HG03039 (cell line): ENCODE results near the gene AFAP1.

Experiments
- ATAC-seq: cut with Tn5 transposase; IDR thresholded peaks from one replicate; pipeline ENCODE4 v1.9.1; 2021; ENCODE audit warnings: mild to moderate bottlenecking, moderate library complexity; ENCODE audit not compliant: unreplicated experiment

AFAP1 gene

DNA sequence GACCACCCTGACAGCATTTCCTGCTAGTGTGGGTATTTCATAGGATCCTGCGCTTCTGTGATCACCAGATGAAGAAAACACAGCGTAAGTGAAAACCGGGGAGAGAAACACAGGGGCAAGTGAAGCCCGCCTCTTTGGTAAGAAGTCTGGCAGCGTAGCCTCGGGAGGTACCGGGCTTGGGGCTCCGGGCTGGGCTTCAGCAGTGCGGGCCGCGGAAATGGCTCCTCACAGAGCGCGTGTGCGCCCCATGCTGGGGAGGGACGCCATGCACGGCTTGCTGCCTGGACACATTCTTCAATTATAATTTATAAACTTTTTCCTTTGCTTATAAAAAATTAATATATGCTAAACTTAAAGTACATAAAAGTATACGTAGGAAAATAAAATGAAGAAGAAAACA lies 151.5 kb downstream of the AFAP1 start:
- no peak for ATAC-seq

DNA sequence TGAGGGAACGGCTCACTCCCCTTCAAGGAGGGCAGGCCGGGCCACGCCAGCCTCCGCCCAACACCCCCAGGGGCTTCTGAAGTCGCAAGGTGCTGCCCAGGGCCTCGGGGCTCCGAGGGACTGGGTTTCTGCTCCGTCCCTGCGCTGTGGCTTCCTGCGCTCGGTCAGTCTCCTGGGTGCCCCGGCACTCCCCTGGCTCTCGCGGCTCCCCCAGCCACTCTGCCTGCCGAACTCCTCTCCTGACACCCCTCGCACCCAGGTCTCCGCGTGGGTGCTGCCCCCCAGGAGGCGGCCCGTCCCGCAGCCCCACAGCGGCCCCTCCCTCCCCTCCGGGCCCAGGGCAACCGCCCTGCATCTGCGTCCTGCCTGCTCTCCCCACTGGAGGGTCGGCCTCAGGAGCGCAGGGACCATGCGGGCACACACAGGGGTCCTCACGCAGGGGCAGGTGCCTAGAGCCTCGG lies 151.9 kb downstream of the AFAP1 start:
- ATAC-seq = no peak

DNA sequence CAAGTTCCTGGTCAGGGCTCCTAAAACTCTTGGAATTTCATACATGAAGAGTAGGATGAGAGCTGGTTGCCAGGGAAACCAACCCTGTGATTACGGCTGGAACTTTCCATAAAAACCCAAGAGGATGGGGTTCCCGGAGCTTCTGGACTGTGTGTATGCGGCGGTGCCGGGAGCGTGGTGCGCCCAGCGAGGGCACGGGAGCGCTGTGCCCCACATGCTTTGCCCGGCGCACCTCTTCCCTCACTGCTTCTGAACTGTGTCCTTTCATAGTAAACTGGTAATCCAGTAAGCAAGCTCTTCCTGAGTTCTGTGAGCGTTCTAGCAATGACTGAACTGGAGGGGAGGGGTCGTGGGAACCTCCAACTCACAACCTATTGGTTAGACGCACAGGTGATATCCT lies 152.6 kb downstream of the AFAP1 start:
- no peak for ATAC-seq

DNA sequence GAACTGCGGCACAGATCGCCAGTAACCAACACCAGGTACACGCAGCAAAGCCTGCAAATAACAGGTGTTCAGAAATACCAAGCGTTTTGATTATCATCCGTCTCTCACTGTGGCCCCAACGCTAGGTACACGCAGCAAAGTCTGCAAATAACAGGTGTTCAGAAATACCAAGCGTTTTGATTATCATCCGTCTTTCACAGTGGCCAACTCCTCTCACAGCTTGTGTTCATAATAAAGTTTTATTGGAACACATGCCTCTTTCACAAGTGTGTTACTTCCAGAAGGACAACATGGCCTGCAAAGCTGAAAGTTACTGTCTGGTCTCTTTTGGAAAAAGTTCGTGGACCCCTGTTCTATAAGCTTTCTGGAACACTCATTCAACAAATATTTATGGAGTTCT lies 153.1 kb downstream of the AFAP1 start:
- ATAC-seq = no peak

DNA sequence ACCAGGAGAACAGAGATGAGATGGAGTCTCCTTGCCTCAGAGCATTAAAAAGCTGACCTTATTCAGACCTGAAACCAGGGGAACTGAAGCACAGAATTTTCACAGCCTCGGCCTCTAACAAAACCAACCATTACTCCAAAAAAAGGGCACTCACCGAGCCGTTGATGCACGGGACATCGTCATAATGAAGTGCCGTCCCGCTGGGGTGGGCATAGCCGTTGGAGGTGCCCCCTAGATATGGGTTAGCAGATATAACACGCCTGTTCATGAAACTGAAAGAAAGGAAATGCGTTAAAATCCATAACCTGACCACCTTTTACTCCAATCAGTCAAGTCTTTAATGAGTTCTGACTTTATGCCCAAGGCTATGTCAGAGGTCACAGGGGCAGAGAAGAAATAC lies 153.6 kb downstream of the AFAP1 start:
- no peak for ATAC-seq

DNA sequence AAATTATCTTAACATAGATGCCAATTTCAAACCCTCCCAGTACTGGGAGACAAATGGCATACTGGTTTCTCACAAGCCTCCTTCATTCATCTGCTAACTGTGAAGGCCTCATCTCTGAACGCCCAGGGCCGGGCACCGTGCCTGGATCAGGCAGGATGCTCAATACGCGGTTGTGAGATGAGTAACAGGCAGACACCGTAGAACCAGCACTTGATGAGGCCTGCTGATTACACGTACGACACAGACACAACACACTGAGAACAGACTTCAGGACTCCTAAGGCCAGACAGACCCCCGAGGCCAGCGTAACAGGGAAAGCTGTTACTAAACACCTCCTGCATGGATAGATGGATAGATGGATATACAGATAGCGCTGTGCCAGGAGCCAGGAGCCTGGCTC lies 154.6 kb downstream of the AFAP1 start:
- ATAC-seq = no peak

DNA sequence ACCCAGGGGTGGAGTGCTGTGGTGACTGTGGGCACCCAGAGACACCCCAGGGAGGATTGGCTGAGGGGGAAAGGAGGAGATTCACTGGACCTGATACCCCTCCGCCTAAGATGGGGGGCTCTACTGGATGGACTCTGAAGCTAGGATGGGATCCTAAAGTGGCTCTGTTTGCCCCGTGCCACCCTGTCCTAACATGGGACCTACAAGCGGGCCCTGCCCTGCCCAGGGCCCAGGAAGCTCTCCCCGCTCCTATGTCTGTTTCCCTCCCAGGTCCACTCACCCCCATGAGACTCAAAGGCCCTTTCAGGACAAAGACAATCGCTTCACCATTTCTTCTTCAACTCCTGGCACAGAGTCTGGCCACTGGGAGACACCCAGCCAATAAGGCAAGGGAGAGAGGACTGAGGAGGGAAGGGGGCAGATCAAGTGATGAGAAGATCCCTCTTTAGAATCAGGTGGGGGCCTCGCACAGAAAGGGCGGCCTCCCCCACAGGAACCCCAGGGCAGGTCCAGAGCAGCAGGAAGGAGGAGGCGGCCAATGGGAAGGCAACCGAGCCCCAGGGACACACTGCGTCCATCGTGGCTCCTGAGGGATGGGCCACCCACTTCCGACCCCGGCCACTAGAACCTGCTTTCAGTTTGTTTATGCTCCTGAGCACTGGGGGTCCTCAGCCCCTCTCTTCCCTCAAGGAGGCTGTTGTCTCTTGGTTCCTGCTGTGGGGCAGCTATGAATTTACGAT lies 155.4 kb downstream of the AFAP1 start:
- ATAC-seq = no peak

DNA sequence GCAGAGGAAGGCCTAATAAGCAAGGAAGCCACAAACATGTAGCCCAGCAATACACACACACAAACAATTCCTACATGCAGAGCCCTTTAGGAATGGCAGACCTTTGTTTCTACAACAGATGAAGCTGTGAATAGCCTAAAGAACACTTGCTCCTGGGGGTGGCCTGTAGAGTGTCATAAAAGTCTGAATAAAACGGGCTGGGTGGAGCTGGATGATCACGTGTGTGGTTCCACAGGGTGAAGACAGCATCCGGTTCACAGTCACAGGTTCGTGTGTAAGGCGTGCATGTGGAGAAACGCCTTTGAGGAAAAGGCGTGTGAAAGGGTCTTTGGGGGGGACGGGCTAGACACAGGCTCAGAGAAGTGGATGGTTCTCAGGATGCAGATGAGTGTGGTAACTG lies 156.1 kb downstream of the AFAP1 start:
- no peak for ATAC-seq

DNA sequence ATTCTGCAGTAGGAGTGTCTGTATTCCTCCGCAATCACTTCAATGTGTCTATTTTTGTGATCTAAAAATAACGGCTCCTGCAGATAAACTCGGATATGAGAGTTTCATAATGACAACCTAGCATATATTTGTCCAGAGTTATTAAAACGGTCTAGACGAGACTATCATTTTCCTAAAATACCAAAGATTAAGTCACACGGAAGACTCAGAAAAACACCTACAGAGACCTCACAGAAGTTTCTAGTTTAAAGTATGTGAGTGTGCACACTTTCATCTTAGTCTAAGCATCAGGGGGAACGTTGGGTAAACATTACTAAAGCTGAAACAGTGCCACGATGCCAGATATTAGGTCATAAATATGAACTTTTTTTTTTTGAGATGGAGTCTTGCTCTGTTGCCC lies 156.9 kb downstream of the AFAP1 start:
- ATAC-seq = no peak

DNA sequence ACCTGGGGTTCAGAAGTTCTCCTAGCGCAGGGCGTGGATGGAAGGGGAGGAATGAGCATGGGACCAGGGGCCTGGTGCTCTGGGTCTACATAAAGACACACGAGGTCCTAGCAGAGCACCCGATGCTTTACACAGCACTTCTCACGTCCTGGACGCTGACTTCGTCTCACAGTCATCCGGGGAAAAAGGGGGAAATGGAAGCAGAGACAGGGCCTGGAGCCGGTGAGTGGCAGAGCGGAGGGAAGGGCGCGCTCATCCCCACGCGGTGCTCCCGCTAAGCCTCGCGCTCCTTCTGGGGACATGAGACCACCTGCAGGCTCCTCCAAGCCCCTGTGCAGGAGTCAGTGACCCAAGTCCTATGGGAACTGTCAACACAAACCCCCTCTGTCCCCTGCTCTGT lies 157.7 kb downstream of the AFAP1 start:
- ATAC-seq = no peak

DNA sequence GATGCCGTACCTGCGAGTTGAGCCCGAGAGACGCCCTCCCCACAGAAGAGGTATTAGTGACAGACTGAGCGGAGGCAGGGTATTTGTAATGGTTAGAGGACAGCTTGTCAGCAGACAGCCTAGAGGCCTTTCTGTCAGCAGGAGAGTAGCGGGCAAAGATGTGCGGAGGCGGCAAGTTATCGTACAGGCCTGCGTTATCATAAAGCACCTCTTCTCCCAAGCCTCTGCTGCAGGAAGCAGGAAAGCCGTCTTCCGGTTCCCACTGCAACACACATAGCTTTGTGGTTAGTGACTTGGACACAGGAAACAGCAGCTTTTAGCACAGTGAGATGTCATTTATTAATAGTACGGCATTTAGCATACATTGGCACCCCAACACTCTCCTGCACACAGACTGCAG lies 158.3 kb downstream of the AFAP1 start:
- ATAC-seq = no peak

DNA sequence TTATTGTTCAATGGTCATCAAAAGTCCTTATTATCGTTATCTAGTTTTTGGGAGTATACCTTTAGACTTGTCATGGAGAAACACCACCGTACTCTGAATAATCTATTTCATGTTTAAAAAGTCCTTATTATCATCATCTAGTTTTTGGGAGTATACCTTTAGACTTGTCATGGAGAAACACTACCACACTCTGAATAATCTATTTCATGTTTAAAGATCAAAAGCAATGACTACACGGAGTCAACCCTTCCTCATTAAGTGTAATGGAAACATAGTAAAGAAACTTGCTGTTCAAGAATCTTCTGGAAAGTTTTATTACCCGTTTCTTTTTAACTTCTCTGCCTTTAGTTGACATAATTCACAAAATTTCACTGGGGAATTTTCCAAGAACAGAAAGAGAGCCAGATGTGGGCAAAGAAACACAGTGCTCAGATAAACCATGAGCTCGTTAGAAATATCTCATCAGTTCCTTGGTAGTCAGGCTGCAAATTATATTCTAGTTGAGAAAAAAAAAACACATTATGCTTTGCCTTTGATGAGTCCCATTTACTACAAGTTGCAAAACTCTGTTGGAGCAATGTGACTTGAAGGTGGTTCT lies 158.8 kb downstream of the AFAP1 start:
- no peak for ATAC-seq

DNA sequence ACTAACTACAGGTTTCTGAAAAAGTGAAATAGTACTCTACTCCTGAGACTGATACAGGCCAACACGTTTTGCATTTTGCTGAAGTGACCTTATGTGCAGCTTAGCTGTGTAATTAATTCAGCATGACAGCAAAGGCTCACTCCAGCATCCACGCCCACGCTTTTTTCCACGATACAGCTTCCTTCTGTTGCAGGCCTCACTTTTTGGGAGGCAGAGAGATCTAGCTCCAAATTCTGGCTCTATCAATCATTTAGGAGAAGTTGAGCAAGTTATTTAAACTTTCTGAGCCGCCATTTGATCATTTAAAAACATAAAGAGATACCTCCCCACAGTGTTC lies 160.3 kb downstream of the AFAP1 start:
- ATAC-seq = no peak

DNA sequence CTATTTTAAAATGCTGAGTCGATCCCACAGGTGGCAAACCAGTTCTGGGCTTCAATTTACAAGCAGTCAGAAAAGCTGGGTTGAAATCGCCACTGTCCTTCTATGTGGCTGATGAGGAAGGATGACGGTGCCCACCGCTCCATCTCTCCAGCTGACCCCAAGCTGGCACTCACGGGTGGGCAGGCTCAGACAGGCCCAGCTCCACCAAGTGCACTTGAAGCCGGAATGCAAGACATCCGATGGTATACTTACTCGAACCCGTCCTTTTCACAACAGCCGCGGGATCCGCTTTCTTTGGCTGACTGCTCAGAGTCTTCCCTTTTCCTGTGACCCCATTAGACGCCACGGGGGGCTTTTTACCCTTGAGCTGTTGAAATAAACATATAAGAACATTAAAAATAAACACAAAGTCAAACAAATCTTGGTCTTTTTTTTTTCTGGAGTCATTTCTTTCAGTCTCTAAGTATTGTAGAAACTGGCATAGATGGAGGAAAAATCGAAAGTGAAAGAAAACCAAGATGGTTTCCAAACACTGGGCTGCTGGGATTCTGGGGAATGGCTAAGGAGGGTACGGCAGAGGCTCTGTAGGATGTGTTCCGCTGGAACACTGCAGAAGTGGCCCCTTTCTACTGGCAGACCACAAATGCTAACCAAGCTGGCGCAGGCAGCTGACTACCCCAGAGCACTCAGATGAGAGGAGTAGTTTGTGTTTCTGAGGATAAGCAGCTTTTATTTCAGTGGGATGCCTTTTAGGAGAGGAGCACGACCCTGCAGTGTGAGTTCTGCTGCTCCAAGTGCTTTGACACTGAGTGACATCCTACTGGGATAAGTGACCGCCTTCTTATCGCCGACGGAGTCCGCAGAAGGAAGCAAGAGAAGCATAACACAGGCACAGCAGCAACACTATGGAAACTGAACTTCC lies 160.9 kb downstream of the AFAP1 start:
- no peak for ATAC-seq

DNA sequence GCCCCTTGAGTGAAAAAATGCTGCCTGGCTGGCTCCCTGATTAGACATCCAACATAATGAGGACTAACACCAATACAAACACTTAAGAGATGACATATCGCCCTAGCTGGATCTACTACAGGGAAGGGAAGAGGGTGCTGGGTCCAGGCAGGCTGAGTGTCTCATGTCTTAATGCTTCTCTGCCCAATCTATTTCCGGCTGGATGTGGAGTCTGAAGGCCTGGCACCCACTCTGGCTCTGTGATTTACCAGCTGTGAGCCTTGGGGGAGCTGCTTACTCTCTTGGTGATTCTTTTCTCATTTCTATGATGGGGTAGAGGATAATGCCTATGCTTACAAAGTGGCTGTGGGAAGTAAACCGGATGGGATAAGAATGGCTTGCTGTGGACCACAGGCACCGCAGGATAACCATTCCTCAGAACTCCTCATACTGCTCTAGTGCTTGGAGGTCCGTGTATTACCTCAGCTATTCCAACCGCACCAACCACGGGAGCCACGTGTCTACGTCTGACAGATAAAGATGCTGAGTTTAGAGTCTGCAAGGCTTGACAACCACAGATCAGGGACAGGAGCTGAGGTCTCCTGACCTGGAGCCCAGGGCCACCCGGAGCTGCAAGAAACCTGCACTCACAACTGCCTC lies 161.7 kb downstream of the AFAP1 start:
- ATAC-seq = no peak

DNA sequence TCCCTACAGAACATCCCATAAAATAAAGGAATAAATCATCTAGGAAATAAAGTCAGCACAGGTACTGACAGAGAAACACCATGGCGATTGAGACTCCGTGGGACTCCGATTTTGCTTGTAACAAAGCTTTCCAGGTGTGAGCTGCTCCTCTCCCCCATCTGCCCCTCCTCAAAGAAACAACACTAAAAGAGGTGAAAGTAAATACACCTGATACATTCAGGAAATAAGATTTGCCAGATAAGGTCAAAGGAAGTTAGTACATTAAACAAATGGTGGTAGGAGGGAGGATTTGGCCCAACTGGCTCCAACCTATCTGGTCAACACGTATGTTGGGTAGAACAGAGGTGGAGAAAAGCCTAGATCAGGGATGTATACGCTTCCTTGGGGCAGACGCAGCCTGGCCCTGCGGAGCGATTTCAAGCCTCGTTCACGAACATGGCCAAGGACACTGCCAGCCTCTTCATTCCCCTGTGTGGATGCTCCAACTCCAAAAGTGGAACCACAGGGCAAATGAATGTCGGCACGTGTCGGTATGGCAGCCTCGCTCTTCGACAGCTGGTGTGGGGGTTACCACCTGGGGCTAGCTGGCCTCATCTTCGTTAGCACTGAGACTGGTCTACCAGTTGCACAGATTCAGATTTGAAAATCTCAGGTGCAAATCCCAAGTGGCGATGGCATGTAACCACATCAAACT lies 162.5 kb downstream of the AFAP1 start:
- no peak for ATAC-seq

DNA sequence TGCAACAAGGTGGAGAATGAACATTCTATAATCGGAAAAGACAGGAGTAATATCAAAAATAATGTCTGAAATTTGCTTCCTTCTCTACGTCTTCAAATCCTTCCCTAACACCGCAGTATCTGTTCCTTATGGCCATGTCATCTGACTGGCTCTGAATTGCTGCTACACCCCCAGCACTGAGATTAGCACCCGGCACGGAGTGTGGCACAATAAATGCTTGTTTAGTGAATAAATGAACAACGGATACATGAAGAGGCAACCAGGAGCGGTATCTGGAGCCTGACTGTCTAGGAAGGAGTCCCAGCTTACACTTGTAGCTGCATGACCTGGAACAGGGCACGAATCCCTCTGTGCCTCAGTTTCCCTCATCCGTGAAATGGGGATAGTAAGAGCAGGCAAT lies 164.3 kb downstream of the AFAP1 start:
- ATAC-seq = no peak

DNA sequence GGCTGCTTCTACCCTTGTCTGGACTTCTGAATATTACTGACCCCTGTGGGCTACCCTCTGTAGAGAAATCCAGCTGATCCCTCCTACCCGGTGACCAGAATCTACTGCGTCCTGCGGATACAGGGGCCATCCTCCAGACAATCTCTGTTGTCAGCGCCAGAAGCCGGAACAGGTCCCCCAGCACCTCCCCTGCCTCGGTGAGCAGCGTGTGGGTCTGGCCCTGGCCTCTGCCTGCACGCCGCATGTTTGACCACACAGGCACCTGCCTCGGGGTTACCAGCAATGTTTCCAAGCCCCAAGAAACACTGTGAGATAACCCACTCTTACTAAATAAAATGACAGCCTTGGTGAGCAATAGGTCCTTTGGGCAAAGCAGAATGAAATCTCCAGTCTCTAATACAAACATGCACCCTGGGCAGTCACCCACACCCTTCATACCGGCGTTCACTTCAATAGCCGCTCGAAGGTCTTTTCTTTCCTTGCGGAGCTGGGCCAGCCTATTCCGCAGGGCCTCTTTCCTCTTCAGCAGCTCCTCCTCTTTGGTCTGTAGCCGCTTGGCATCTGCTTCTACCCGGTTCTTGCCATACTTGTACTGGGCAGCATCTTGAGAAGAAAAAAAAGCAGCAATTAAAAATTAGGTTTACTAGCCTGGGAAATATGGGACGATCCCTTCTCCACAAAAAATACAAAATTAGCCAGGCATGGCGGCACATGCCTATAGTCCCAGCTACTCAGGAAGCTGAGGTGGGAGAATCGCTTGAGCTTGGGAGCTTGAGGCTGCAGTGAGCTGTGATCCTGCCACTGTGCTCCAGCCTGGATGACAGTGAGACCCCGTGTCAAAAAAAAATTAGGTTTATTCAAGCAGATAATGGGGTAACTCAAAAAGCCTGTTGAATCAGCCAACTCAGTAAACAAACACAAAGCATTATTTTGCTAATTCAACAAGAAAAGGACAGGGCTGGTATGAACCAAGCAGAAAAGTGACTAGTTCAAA lies 165.1 kb downstream of the AFAP1 start:
- ATAC-seq = no peak

DNA sequence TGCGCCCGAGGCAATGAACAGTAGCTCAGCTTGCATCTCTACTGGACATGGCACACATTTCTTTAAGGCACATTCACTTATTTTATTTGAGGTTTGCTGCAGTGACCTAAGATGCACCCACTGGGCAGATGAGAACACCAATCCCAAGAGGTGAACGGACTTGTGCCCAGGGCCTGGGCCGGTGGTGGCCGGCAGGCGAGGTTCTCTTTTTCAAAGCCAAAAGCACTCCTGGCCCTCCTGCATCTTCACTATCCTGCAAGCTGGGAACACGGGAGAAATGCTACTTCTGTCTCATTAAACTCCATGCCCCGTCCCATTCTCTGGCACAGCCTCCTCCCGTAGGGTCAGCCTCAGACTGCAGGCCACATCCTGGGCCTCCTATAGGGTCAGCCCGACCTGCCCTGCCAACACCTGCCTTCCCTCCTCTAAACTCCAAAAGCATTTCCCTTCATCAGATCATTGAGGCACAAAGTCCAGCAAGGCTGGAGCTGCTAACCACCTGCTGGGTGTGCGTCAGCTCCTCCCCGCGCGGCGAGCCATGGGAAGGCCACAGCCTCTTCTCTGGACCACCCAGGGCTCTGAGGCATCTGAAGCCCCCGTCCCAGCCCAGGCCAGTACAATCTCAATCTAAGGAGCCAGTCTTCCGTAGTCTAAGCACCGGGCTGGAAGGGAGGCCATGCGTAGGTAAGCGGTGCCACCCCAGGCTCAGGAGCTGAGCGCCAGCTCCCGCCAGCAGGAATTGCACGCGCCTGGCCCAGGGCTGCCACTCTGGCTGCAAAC lies 166.1 kb downstream of the AFAP1 start:
- ATAC-seq = no peak
